Nephron (organoid): ENCODE results near the gene ATP8A2.
"Not testable (repeated sequence)": the region's sequence is repeated elsewhere in the genome, so short reads cannot be mapped to it uniquely, and the experiment has no call there.

Experiments
- H3K27ac Mint-ChIP-seq, 3 experiments: 2 replicates each; pipeline ENCODE4 v1.8.0; 2020; ENCODE audit warnings: mixed read lengths in 3 of 3, mild to moderate bottlenecking in 2 of 3, moderate library complexity in 1 of 3
- H3K27me3 Mint-ChIP-seq: 2 replicates; pipeline ENCODE4 v1.8.0; 2021; ENCODE audit warnings: low read depth, mild to moderate bottlenecking, moderate library complexity, mixed read lengths
- H3K36me3 Mint-ChIP-seq: 2 replicates; pipeline ENCODE4 v1.8.0; 2020; ENCODE audit warnings: low read depth, mixed read lengths
- H3K4me1 Mint-ChIP-seq: 2 replicates; pipeline ENCODE4 v1.8.0; 2020; ENCODE audit warnings: mixed read lengths
- H3K4me3 Mint-ChIP-seq, 3 experiments: 2 replicates each; pipeline ENCODE4 v1.8.0; 2020; ENCODE audit warnings: mild to moderate bottlenecking in 3 of 3, mixed read lengths in 3 of 3, moderate library complexity in 2 of 3
- H3K9me3 Mint-ChIP-seq: 2 replicates; pipeline ENCODE4 v1.8.0; 2020; ENCODE audit warnings: mixed read lengths
- TF ChIP-seq, protein P1 (sequence below), 3 experiments: fragments of 200-600 bp; sonication (generic); IDR thresholded peaks; one replicate each; pipeline ENCODE4 v1.5.0; 2021; ENCODE audit warnings: antibody characterized with exemption in 3 of 3; ENCODE audit not compliant: unreplicated experiment in 3 of 3

ATP8A2 gene

DNA sequence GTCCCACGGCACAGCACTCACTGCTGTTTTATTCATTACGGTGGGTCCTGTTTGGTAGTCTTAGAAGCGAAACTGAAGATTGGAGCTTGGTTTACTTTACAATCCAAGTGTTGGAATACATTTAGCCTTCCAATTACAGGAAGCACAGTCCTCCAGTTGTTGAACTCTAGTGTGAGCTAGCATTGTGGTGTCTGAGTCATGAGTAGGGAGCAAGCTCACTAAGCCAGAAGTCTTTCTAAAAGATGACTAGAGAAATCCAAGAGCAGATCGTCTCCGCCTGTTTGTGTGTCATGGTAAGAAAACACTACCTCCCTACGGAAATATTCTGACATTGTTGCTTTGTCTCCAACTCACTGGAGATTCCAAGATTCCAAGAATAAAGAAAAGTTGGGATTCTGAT is 690.2 kb downstream of the ATP8A2 start:
- H3K4me3 Mint-ChIP-seq, result peak overlapping the region in 1 of 3 experiments; percentile 5

DNA sequence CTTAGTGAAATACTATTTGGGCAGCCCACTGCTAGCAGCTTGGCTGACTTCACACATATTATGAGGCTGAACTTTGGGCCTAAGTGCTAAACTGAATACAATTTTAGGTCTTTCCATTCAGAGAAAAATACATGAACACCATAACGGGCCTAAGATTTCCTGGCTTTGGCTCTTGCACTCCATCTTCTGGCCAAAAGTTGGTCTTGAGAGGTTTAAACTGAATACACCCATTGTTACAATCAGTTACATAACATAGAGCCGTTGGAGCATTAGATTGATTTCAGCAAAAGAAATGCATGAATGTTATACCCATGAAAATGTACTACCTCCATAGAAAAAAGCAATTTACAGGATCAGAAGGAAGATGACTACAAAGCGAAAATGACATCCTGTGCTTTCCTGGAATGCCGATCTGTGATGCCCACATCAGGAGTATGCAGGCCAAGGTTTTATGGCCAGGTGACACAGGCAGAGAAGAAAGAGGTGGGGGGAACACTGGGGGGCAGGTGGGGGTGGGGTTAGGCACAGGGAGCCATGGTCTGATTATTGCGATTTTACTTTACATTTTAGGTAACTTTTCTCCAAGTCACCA is 691.2 kb downstream of the ATP8A2 start:
- H3K9me3 Mint-ChIP-seq, result no peaks in the 10 kb centered on the region
- peaks cover 30% of the 10 kb centered on the region for H3K27me3 Mint-ChIP-seq
- TF ChIP-seq, protein P1, sequence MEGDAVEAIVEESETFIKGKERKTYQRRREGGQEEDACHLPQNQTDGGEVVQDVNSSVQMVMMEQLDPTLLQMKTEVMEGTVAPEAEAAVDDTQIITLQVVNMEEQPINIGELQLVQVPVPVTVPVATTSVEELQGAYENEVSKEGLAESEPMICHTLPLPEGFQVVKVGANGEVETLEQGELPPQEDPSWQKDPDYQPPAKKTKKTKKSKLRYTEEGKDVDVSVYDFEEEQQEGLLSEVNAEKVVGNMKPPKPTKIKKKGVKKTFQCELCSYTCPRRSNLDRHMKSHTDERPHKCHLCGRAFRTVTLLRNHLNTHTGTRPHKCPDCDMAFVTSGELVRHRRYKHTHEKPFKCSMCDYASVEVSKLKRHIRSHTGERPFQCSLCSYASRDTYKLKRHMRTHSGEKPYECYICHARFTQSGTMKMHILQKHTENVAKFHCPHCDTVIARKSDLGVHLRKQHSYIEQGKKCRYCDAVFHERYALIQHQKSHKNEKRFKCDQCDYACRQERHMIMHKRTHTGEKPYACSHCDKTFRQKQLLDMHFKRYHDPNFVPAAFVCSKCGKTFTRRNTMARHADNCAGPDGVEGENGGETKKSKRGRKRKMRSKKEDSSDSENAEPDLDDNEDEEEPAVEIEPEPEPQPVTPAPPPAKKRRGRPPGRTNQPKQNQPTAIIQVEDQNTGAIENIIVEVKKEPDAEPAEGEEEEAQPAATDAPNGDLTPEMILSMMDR (IDR thresholded peaks at IDR 0.05; ENCODE audit: unreplicated experiment in 3 of 3), result peak; percentile 78 to 90 (median 85)
- H3K36me3 Mint-ChIP-seq, result no peaks in the 10 kb centered on the region
- peaks cover 33% of the 10 kb centered on the region for H3K4me1 Mint-ChIP-seq
- no peak overlapping the region for H3K27ac Mint-ChIP-seq
- no peak overlapping the region for H3K4me3 Mint-ChIP-seq

More for the DNA sequence above, 690.2 kb downstream of the ATP8A2 start:
- H3K27ac Mint-ChIP-seq, result peak overlapping the region in 2 of 3 experiments; percentile 7 to 41
- H3K9me3 Mint-ChIP-seq, result no peaks in the 10 kb centered on the region
- H3K4me1 Mint-ChIP-seq, result peaks cover 40% of the 10 kb centered on the region
- TF ChIP-seq, protein P1 (IDR thresholded peaks at IDR 0.05; ENCODE audit: unreplicated experiment in 3 of 3), result no peak
- no peaks in the 10 kb centered on the region for H3K36me3 Mint-ChIP-seq
- H3K27me3 Mint-ChIP-seq, result peaks cover 35% of the 10 kb centered on the region

GRCh38 chr13:26066492-26066891 is 694.7 kb downstream of the ATP8A2 start:
- Mint-ChIP-seq H3K27me3 (peaks cover 30% of the 10 kb centered on the region), H3K4me1 (peaks cover 11% of the 10 kb centered on the region)
- not testable (repeated sequence) for H3K9me3 Mint-ChIP-seq, H3K36me3 Mint-ChIP-seq, H3K27ac Mint-ChIP-seq, H3K4me3 Mint-ChIP-seq

GRCh38 chr13:26067601-26068000 is 695.8 kb downstream of the ATP8A2 start:
- TF ChIP-seq, protein P1 (IDR thresholded peaks at IDR 0.05; ENCODE audit: unreplicated experiment in 3 of 3), result no peak
- no peaks in the 10 kb centered on the region for H3K36me3 Mint-ChIP-seq
- H3K4me1 Mint-ChIP-seq, result peaks cover 6% of the 10 kb centered on the region
- no peak overlapping the region for H3K4me3 Mint-ChIP-seq
- peaks cover 2% of the 10 kb centered on the region for H3K9me3 Mint-ChIP-seq
- no peak overlapping the region for H3K27ac Mint-ChIP-seq
- H3K27me3 Mint-ChIP-seq, result peaks cover 38% of the 10 kb centered on the region

GRCh38 chr13:26068372-26068771 is 696.6 kb downstream of the ATP8A2 start:
- not testable (repeated sequence) for H3K9me3 Mint-ChIP-seq, H3K4me3 Mint-ChIP-seq, H3K27ac Mint-ChIP-seq, H3K36me3 Mint-ChIP-seq, H3K4me1 Mint-ChIP-seq
- peaks cover 38% of the 10 kb centered on the region for H3K27me3 Mint-ChIP-seq

GRCh38 chr13:26069642-26070041 is 697.9 kb downstream of the ATP8A2 start:
- not testable (repeated sequence) for H3K36me3 Mint-ChIP-seq, H3K4me3 Mint-ChIP-seq, H3K4me1 Mint-ChIP-seq, H3K9me3 Mint-ChIP-seq, H3K27ac Mint-ChIP-seq
- peaks cover 31% of the 10 kb centered on the region for H3K27me3 Mint-ChIP-seq

- Mint-ChIP-seq H3K27ac (no peak overlapping the region), H3K9me3 (peaks cover 2% of the 10 kb centered on the region), H3K4me1 (peaks cover 6% of the 10 kb centered on the region), H3K27me3 (peaks cover 34% of the 10 kb centered on the region), H3K4me3 (no peak overlapping the region), H3K36me3 (no peaks in the 10 kb centered on the region)
- TF ChIP-seq, protein P1 (IDR thresholded peaks at IDR 0.05; ENCODE audit: unreplicated experiment in 3 of 3), result no peak
Observed at GRCh38 chr13:26071691-26072090, 699.9 kb downstream of the ATP8A2 start.

DNA sequence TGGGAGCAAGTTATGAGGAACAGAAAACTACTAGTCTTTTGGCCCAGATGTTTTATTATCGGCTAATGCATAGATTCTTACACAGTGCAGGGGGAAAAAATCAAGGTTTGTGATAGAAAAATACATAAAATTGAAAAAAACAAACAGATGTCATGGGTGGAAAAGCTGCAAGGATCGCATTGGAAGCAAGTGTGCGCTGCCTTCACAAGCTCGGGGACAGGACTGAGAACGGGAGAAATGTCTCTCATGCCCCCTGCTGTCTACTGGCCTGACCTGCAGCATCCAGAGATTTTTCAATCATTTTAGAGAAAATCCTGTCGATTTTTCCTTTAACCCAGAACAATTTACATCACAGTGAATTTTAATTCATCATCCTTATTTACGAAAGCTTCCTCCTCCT is 700.6 kb downstream of the ATP8A2 start:
- H3K27ac Mint-ChIP-seq, H3K4me1 Mint-ChIP-seq, H3K4me3 Mint-ChIP-seq, H3K36me3 Mint-ChIP-seq, H3K9me3 Mint-ChIP-seq: not testable (repeated sequence)
- H3K27me3 Mint-ChIP-seq, result peaks cover 34% of the 10 kb centered on the region
